K562 (cell line): ENCODE data around the gene YOD1. TPM values are rescaled to one million over a fixed set of nuclear protein-coding genes. Genes with fewer than 3 reads are reported as not detected.

Experiments
- ATAC-seq: fragments of 200-7000 bp; cut with Tn5 transposase; 3 replicates; pipeline ENCODE4 v1.9.1; 2020; ENCODE audit warnings: moderate library complexity
- BruUV-seq: library from RNA; stranded (reverse); fragments of 400-500 nt; replicated peaks from 2 replicates; lab custom pipeline; 2021; lab: Mats Ljungman, UMichigan
- CTCF ChIA-PET: fragments of 300-600 bp; formaldehyde crosslinking; extraction: SDS; loops from one replicate; lab custom pipeline; 2021; ENCODE audit warnings: low intra/inter-chr PET ratio; lab: Yijun Ruan, JAX
- POLR2A ChIA-PET: fragments of 300-600, 350-650 bp; sonication (Branson Sonifier 250); formaldehyde crosslinking; extraction: SDS; loops from one replicate; lab custom pipeline; 2021; ENCODE audit warnings: antibody characterized with exemption, inconsistent platforms; lab: Yijun Ruan, JAX
- DNase-seq, 4 experiments: peaks; one replicate each; pipeline versions ENCODE4 v3.0.0 to v3.0.0-alpha.2; 2011 to 2018; ENCODE audit warnings: low spot score in 3 of 4, mixed read lengths in 3 of 4; ENCODE audit errors: extremely low read depth in 1 of 4
- FAIRE-seq: peaks from 2 replicates; lab custom pipeline; 2011; peaks lifted over from hg19 to GRCh38; lab: Jason Lieb, UNC
- H2AFZ ChIP-seq: 2 replicates; pipeline ENCODE4 v1.6.0; 2011; ENCODE audit warnings: low read depth, low read length, control low read depth, inconsistent platforms
- H3K27ac ChIP-seq: fragments of 200-600 bp; 3 replicates; pipeline ENCODE4 v1.8.0; 2011; ENCODE audit warnings: low read depth, mild to moderate bottlenecking, control low read depth, inconsistent platforms, low read length, moderate library complexity, mixed read lengths; ENCODE audit errors: extremely low read depth
- H3K27me3 ChIP-seq, 2 experiments: fragments of 300-600 bp in 1 of 2; 2 replicates in 1 of 2; 3 replicates in 1 of 2; pipeline versions ENCODE4 v1.6.0 to v1.8.0; 2011; ENCODE audit warnings: inconsistent platforms in 2 of 2, low read length in 2 of 2, mild to moderate bottlenecking in 1 of 2, mixed read lengths in 1 of 2, moderate library complexity in 1 of 2; ENCODE audit not compliant: control insufficient read depth in 2 of 2, insufficient read depth in 2 of 2
- H3K36me3 ChIP-seq: fragments of 300-600 bp; 3 replicates; pipeline ENCODE4 v1.8.0; 2011; ENCODE audit warnings: mild to moderate bottlenecking, low read length, inconsistent platforms; ENCODE audit not compliant: control insufficient read depth, insufficient read depth
- H3K4me1 ChIP-seq, 2 experiments: fragments of 200-600 bp in 1 of 2; replicated peaks in 1 of 2; 2 replicates in 1 of 2; 3 replicates in 1 of 2; pipeline versions ENCODE4 v1.5.1 to v1.8.0; 2011; ENCODE audit warnings: inconsistent platforms in 2 of 2, low read length in 2 of 2, mild to moderate bottlenecking in 1 of 2, mixed read lengths in 1 of 2, moderate library complexity in 1 of 2; ENCODE audit not compliant: control insufficient read depth in 2 of 2, insufficient read depth in 2 of 2
- H3K4me2 ChIP-seq: 2 replicates; pipeline ENCODE4 v1.6.1; 2011; ENCODE audit warnings: low read length, control low read depth, inconsistent platforms, mixed read lengths; ENCODE audit not compliant: insufficient read depth
- H3K4me3 ChIP-seq: fragments of 200-600 bp; sonication (generic), shearing (Covaris generic); 2 replicates; pipeline ENCODE4 v1.5.1; 2016; ENCODE audit warnings: control low read depth, inconsistent platforms
- H3K79me2 ChIP-seq: fragments of 200-600 bp; 3 replicates; pipeline ENCODE4 v1.8.0; 2011; ENCODE audit warnings: low read length, inconsistent platforms; ENCODE audit not compliant: control insufficient read depth, insufficient read depth
- H3K9ac ChIP-seq, 2 experiments: 2 replicates each; pipeline versions ENCODE4 v1.6.0 to v1.6.1; 2011; ENCODE audit warnings: low read depth in 2 of 2, low read length in 2 of 2, control low read depth in 1 of 2, inconsistent platforms in 1 of 2, mild to moderate bottlenecking in 1 of 2, mixed read lengths in 1 of 2; ENCODE audit not compliant: insufficient read depth in 1 of 2
- H3K9me1 ChIP-seq: one replicate; pipeline ENCODE4 v1.6.0; 2011; ENCODE audit warnings: inconsistent platforms, mild to moderate bottlenecking, low read length, moderate library complexity; ENCODE audit not compliant: control insufficient read depth, insufficient read depth
- H3K9me3 ChIP-seq: replicated peaks from 2 replicates; pipeline ENCODE4 v1.5.1; 2011; ENCODE audit warnings: low read depth, low read length, inconsistent platforms; ENCODE audit not compliant: control insufficient read depth, insufficient read depth
- H4K20me1 ChIP-seq: replicated peaks from 2 replicates; pipeline ENCODE4 v1.6.1; 2011; ENCODE audit warnings: low read length, inconsistent platforms, mixed read lengths; ENCODE audit not compliant: control insufficient read depth, insufficient read depth
- BRF1 ChIP-seq: IDR thresholded peaks from 3 replicates; pipeline ENCODE4 v1.6.1; 2011; ENCODE audit warnings: borderline replicate concordance, mild to moderate bottlenecking; ENCODE audit not compliant: insufficient read length; ENCODE audit errors: extremely low read depth
- C11orf30 ChIP-seq: fragments of 450-650 bp; IDR thresholded peaks from 2 replicates; pipeline ENCODE4 v1.6.1; 2016; ENCODE audit warnings: low read depth, mild to moderate bottlenecking
- CBFB ChIP-seq: sonication (generic); formaldehyde crosslinking; IDR thresholded peaks from 2 replicates; pipeline ENCODE4 v1.4.0; 2020; ENCODE audit warnings: mild to moderate bottlenecking, missing genetic modification reagents
- CC2D1A ChIP-seq: fragments of 450-650 bp; IDR thresholded peaks from 2 replicates; pipeline ENCODE4 v1.6.1; 2017; ENCODE audit warnings: mild to moderate bottlenecking
- CHD1 ChIP-seq: fragments of 200-600 bp; sonication (generic); IDR thresholded peaks from one replicate; pipeline ENCODE4 v1.6.1; 2012; ENCODE audit warnings: mild to moderate bottlenecking, moderate library complexity, low read length, inconsistent platforms
- FOXK1 ChIP-seq: sonication (generic); formaldehyde crosslinking; IDR thresholded peaks from 2 replicates; pipeline ENCODE4 v1.8.0; 2022; ENCODE audit warnings: missing genetic modification reagents, mild to moderate bottlenecking, borderline replicate concordance
- MECOM ChIP-seq: fragments of 250-450 bp; sonication (Bioruptor Pico); IDR thresholded peaks from 2 replicates; pipeline ENCODE4 v1.8.0; 2022; ENCODE audit warnings: inconsistent platforms
- RAD21 ChIP-seq, 2 experiments: fragments of 250-450 bp in 1 of 2; fragments of 450-650 bp in 1 of 2; sonication (Bioruptor Pico) in 1 of 2; formaldehyde crosslinking in 1 of 2; IDR thresholded peaks in 1 of 2; conservative IDR thresholded peaks in 1 of 2; 2 replicates each; pipeline versions ENCODE4 v1.4.0 to v1.8.0; 2020 to 2022; ENCODE audit warnings: mild to moderate bottlenecking in 2 of 2, moderate library complexity in 1 of 2
- YY1 ChIP-seq, 3 experiments: IDR thresholded peaks; 2 replicates each; pipeline ENCODE4 v1.6.1; 2011; ENCODE audit warnings: low read length in 2 of 3, mild to moderate bottlenecking in 2 of 3, moderate library complexity in 2 of 3, borderline replicate concordance in 1 of 3, control low read depth in 1 of 3, low read depth in 1 of 3; ENCODE audit not compliant: insufficient read depth in 3 of 3, insufficient replicate concordance in 2 of 3, control insufficient read depth in 1 of 3, insufficient read length in 1 of 3; ENCODE audit errors: extremely low read depth in 1 of 3
- ZFPM2 ChIP-seq: fragments of 250-450 bp; sonication (Bioruptor Pico); IDR thresholded peaks from 2 replicates; pipeline ENCODE4 v1.5.1; 2022; ENCODE audit warnings: mild to moderate bottlenecking
- ZNF3 ChIP-seq: fragments of 250-450 bp; sonication (Bioruptor Pico); IDR thresholded peaks from 2 replicates; pipeline ENCODE4 v1.5.0; 2021; ENCODE audit warnings: mild to moderate bottlenecking, moderate library complexity
- ZNF316 ChIP-seq: fragments of 450-650 bp; IDR thresholded peaks from 2 replicates; pipeline ENCODE4 v1.6.1; 2016
- WGBS: fragments of 100-300 bp; shearing (Covaris generic); methylation state at CpG from one replicate; pipeline ENCODE4 v1.1.6; 2016; ENCODE audit warnings: low coverage, mixed read lengths; ENCODE audit not compliant: insufficient coverage; ENCODE audit errors: missing lambda C conversion rate; 5-methylcytosine and 5-hydroxymethylcytosine counted together
- in situ Hi-C: fragments of 300-500 bp; cut with MboI; formaldehyde crosslinking; loops from 4 replicates; pipeline ENCODE4 v1.15.0; 2018; ENCODE audit warnings: inconsistent platforms, mixed read lengths
- intact Hi-C: fragments of 100-400 bp; cut with micrococcal nuclease; formaldehyde crosslinking; loops from 2 replicates; pipeline ENCODE4 v1.14.2; 2022
- polyA plus RNA-seq, 8 experiments: library from polyadenylated mRNA; depleted of rRNA in 4 of 8; stranded (reverse) in 5 of 8; unstranded in 3 of 8; fragments of >200 nt; fragmentation: Nextera tagmentation in 2 of 8; fragmentation: Illumina TruSeq in 1 of 8; extraction: Ambion mirVana in 2 of 8; extraction: Trizol in 1 of 8; gene quantifications; 2 replicates each; pipeline versions ENCODE4 v1.2.1 to v1.2.3, GENCODE V29; 2011 to 2014; ENCODE audit warnings: inconsistent platforms in 1 of 8, missing spikeins in 1 of 8
- total RNA-seq, 7 experiments: library from RNA; depleted of rRNA in 6 of 7; stranded (reverse); fragments of >200 nt in 6 of 7; fragmentation: Illumina TruSeq in 2 of 7; extraction: Trizol in 2 of 7; gene quantifications; 2 replicates each; pipeline versions ENCODE4 v1.2.1 to v1.2.3, GENCODE V29; 2011 to 2021; ENCODE audit warnings: low replicate concordance in 1 of 7
- TF ChIP-seq, protein P1 (sequence below): fragments of 250-450 bp; sonication (Bioruptor Pico); IDR thresholded peaks from 2 replicates; pipeline ENCODE4 v1.8.0; 2022; ENCODE audit warnings: inconsistent platforms
- TF ChIP-seq, protein P2 (sequence below), 2 experiments: fragments of 450-650 bp in 1 of 2; IDR thresholded peaks; 2 replicates each; pipeline ENCODE4 v1.6.1; 2011 to 2017; ENCODE audit warnings: low read depth in 2 of 2, antibody characterized with exemption in 1 of 2, borderline replicate concordance in 1 of 2, low read length in 1 of 2, mild to moderate bottlenecking in 1 of 2, mixed read lengths in 1 of 2; ENCODE audit not compliant: control insufficient read depth in 1 of 2

The YOD1 gene
- total and polyA plus RNA-seq, 9 of the 15 experiments (the other 6 are each of a cell fraction or from before 2014, with no cell fraction given), result 18.2 to 78.1 (median 46.9) TPM

DNA sequence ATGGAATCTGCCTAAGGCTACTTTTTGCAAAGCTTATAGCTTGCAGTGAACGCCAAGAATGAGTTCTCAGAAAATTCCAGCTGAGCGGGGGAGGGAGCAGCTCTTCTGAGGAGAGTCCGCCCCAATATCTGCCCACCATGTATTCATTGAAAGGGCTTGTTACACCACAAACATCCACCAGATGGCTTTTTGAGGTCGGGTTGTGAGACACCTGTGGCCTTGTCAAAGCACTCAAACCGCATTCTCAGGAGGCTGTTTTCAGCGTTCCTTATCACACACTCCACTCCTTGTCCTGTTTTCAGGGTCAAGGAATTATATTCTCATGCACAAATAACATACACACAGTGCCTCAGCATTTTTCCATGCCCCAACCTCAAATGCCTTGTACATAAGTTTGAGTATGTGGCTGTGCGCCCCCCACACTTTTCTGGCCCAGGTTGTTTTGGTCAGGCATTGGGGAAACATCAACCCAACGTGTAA, 33.7 kb upstream of the YOD1 start:
- no peaks in the 10 kb centered on the region for H3K27me3 ChIP-seq
- in situ Hi-C loops, result loop anchor here (5.0 kb wide), 1 partner anchor 323 kb away; no protein-coding TSS in a partner anchor
- H3K9me3 ChIP-seq, result no peaks in the 10 kb centered on the region
- no peaks in the 10 kb centered on the region for H4K20me1 ChIP-seq
- peak; percentile 97 for FAIRE-seq
- peak overlapping the region in 1 of 2 experiments; percentile 24; a peak in 1 of 4 replicates for H3K9ac ChIP-seq
- ChIA-PET POLR2A (interaction anchor here (0.8 to 1.9 kb wide), 7 partner anchors 10 to 481 kb away, joined by 3 to 9 read pairs (median 3); no protein-coding TSS in a partner anchor), CTCF (interaction anchor here (0.5 to 3.2 kb wide), 6 partner anchors 52 to 613 kb away, joined by 3 to 22 read pairs (median 4); partner anchors contain the start of gene CD55)
- H3K27ac ChIP-seq, result peak overlapping the region; percentile 20; the same call in 2 of the 3 replicates
- no TSS peak for BruUV-seq
- peak; percentile 77 to 95 (median 86) for DNase-seq
- H2AFZ ChIP-seq, result peak overlapping the region; percentile 66
- intact Hi-C loops, result loop anchor here (1.0 to 5.0 kb wide), 3 partner anchors 238 to 415 kb away; partner anchors contain the start of gene CD55
- no peak overlapping the region for H3K4me3 ChIP-seq
- H3K4me1 ChIP-seq, result peaks cover 0 to 15% of the 10 kb centered on the region in 2 experiments; a peak in 4 of 5 replicates
- no peaks in the 10 kb centered on the region; the same call in 2 of the 3 replicates for H3K36me3 ChIP-seq
- H3K79me2 ChIP-seq, result no peaks in the 10 kb centered on the region
- 7% methylated on average over 8 of the region's 8 CpGs for WGBS
- ATAC-seq, result peak; percentile 98
- H3K4me2 ChIP-seq, result peak overlapping the region; percentile 44
- H3K9me1 ChIP-seq, result no peaks in the 10 kb centered on the region
- peak; percentile 91; the same call in 1 of the 2 replicates for TF ChIP-seq CBFB (CRISPR knock-in tag)
- TF ChIP-seq, protein P1, sequence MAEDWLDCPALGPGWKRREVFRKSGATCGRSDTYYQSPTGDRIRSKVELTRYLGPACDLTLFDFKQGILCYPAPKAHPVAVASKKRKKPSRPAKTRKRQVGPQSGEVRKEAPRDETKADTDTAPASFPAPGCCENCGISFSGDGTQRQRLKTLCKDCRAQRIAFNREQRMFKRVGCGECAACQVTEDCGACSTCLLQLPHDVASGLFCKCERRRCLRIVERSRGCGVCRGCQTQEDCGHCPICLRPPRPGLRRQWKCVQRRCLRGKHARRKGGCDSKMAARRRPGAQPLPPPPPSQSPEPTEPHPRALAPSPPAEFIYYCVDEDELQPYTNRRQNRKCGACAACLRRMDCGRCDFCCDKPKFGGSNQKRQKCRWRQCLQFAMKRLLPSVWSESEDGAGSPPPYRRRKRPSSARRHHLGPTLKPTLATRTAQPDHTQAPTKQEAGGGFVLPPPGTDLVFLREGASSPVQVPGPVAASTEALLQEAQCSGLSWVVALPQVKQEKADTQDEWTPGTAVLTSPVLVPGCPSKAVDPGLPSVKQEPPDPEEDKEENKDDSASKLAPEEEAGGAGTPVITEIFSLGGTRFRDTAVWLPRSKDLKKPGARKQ, result 0 out of 2 replicates have a peak, but pooled peaks have one; percentile 39
- peak; percentile 81; the same call in 1 of the 2 replicates for TF ChIP-seq CC2D1A
- no peak for TF ChIP-seq ZNF3 (CRISPR knock-in tag)
- peak; percentile 86 for TF ChIP-seq C11orf30
- no peak for TF ChIP-seq CHD1
- TF ChIP-seq YY1 (IDR thresholded peaks at IDR 0.05; ENCODE audit: borderline replicate concordance in 1 of 3, control insufficient read depth in 1 of 3, extremely low read depth in 1 of 3, insufficient read depth in 3 of 3, insufficient read length in 1 of 3, insufficient replicate concordance in 2 of 3, low read depth in 1 of 3, low read length in 2 of 3), result peak in 2 of 3 experiments; percentile 14 to 31
- TF ChIP-seq ZNF316, result peak; percentile 76
- TF ChIP-seq, protein P2, sequence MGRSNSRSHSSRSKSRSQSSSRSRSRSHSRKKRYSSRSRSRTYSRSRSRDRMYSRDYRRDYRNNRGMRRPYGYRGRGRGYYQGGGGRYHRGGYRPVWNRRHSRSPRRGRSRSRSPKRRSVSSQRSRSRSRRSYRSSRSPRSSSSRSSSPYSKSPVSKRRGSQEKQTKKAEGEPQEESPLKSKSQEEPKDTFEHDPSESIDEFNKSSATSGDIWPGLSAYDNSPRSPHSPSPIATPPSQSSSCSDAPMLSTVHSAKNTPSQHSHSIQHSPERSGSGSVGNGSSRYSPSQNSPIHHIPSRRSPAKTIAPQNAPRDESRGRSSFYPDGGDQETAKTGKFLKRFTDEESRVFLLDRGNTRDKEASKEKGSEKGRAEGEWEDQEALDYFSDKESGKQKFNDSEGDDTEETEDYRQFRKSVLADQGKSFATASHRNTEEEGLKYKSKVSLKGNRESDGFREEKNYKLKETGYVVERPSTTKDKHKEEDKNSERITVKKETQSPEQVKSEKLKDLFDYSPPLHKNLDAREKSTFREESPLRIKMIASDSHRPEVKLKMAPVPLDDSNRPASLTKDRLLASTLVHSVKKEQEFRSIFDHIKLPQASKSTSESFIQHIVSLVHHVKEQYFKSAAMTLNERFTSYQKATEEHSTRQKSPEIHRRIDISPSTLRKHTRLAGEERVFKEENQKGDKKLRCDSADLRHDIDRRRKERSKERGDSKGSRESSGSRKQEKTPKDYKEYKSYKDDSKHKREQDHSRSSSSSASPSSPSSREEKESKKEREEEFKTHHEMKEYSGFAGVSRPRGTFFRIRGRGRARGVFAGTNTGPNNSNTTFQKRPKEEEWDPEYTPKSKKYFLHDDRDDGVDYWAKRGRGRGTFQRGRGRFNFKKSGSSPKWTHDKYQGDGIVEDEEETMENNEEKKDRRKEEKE (IDR thresholded peaks at IDR 0.05; ENCODE audit: borderline replicate concordance in 1 of 2, control insufficient read depth in 1 of 2, low read depth in 2 of 2, low read length in 1 of 2), result no peak
- TF ChIP-seq MECOM, result no peak
- no peak for TF ChIP-seq FOXK1
- TF ChIP-seq BRF1, result no peak
- TF ChIP-seq RAD21 (CRISPR knock-in tag; conservative IDR thresholded peaks at IDR 0.05 in 1 of 2, IDR thresholded peaks at IDR 0.05 in 1 of 2), result peak; percentile 98 to 99
- no peak for TF ChIP-seq ZFPM2
